CD4-positive, alpha-beta T cell treated with Interleukin-2 at 100 ng/mL for 4 hours (primary cell): ENCODE measurements around the gene STXBP5.

ENCODE experiments used
- DNase-seq: peaks from one replicate; pipeline ENCODE4 v3.0.0-alpha.2; 2020; ENCODE audit warnings: low spot score

The STXBP5 gene

GRCh38 chr6:147438758-147439528, 234.7 kb downstream of the STXBP5 start:
- no peak for DNase-seq
